ENCODE data around the gene MCTP1. TPM values are rescaled to one million over a fixed set of nuclear protein-coding genes. Genes with fewer than 3 reads are reported as not detected.

Gene MCTP1
- total RNA-seq, 3 donors from 2014 or later, result 22.8 to 57.8 (median 24.3) TPM

DNA sequence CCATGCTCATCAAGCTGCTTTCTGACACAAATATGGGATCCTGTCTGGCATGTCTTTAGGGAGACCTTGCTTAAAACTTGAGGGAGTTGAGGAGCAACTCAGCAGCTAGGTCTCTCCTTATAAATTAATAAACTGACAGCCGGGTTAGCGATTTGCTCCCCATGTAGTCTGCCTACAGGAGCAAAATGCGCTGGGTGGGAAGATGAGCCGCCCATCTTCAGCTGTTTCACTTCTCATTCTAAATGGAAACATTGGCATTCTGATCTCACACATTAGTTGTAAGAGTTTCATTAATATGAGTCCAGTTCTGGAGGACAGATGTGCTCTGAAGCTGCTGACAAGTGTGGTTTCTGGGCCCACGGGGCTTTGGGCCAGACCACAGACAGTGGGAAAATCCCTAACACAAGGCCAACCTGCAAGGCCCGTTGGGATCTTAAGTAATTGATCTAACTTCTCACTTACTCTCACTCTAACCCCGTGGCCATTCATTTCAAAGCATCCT, 197.0 kb downstream of the MCTP1 start:
- no peaks in the 10 kb centered on the region for H3K36me3 ChIP-seq
- no peak for TF ChIP-seq POLR2AphosphoS5 (IDR thresholded peaks at IDR 0.05)
- no peak for TF ChIP-seq POLR2A (IDR thresholded peaks at IDR 0.05)
- TF ChIP-seq, protein P1, sequence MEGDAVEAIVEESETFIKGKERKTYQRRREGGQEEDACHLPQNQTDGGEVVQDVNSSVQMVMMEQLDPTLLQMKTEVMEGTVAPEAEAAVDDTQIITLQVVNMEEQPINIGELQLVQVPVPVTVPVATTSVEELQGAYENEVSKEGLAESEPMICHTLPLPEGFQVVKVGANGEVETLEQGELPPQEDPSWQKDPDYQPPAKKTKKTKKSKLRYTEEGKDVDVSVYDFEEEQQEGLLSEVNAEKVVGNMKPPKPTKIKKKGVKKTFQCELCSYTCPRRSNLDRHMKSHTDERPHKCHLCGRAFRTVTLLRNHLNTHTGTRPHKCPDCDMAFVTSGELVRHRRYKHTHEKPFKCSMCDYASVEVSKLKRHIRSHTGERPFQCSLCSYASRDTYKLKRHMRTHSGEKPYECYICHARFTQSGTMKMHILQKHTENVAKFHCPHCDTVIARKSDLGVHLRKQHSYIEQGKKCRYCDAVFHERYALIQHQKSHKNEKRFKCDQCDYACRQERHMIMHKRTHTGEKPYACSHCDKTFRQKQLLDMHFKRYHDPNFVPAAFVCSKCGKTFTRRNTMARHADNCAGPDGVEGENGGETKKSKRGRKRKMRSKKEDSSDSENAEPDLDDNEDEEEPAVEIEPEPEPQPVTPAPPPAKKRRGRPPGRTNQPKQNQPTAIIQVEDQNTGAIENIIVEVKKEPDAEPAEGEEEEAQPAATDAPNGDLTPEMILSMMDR (IDR thresholded peaks at IDR 0.05), result no peak
- no peaks in the 10 kb centered on the region for H3K4me1 ChIP-seq
- no peak for DNase-seq (ENCODE audit: low spot score in 2 of 2)
- H3K9me3 ChIP-seq, result no peaks in the 10 kb centered on the region
- intact Hi-C loops (cut with DNase I; ENCODE audit: low total_unique reads), result no loop called here
- H3K4me3 ChIP-seq, result no peak overlapping the region
- H3K27me3 ChIP-seq, result no peaks in the 10 kb centered on the region
- no peak overlapping the region for H3K27ac ChIP-seq

DNA sequence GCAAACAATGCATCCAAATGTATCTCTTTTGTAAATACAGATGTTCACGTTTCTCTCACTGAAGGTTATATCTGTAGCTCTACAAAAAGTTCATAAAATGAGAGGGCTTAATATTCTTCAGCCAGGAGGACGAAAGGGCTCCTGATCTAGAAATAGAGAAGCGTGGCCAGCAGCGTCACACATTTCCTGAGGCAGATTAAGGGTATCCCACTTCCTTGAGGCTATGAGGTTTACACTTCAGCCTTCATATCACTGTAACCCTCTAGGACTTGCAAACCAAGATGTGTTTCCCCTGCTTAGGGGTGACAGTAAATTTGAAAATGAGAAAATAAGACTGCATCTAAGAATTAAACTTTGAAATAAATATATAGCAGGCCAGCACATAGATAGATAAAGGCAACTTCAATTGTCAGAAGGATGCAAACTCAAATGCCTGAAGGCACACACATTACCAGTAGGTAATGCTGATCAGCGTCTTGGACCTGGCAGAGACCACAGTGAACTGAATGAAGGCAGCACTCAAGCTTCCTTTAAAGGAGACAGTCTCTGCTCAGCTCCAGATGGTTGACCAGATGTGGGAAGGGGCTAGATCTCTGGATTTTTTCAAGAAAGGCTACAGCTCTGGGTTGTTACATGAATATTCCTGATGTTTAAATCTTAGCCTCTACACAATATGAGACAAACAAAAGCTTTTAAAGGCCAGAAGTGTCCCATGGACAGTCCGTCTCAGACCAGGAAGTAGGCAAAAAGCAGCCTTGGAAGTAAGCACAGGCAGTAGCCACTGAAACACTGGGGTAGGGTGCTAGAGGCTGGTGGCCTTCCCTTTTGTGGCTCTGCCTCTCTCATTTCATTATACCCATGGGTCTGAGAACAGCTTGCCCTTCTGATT, 197.7 kb downstream of the MCTP1 start:
- Histone ChIP-seq H3K4me1 (no peaks in the 10 kb centered on the region), H3K27me3 (no peaks in the 10 kb centered on the region), H3K4me3 (no peak overlapping the region), H3K9me3 (no peaks in the 10 kb centered on the region), H3K36me3 (no peaks in the 10 kb centered on the region), H3K27ac (no peak overlapping the region)
- intact Hi-C loops (cut with DNase I; ENCODE audit: low total_unique reads), result no loop called here
- TF ChIP-seq, protein P1 (IDR thresholded peaks at IDR 0.05), result no peak
- TF ChIP-seq POLR2A (IDR thresholded peaks at IDR 0.05) (no peak), POLR2AphosphoS5 (IDR thresholded peaks at IDR 0.05) (no peak)
- DNase-seq (ENCODE audit: low spot score in 2 of 2), result no peak

DNA sequence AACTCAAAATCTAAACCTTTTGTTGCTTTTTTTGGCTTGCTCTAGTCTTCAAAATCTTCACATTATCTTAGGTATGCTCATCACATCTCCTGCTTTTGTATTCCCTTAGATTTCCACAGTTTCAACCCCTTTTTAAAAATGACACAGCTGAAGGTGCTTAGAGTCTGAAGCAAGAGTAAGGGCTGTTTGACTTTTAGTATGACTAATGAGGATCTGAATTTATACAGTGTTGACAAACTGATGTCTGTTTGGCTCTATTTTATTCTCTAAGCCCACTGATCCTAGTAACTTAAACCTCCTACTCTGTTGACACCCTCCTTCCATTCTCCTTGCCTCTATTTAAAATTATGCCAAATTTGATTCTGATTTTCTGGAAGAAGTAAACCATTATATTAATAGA, 200.1 kb downstream of the MCTP1 start:
- Histone ChIP-seq H3K27ac (no peak overlapping the region), H3K36me3 (no peaks in the 10 kb centered on the region), H3K27me3 (no peaks in the 10 kb centered on the region), H3K9me3 (no peaks in the 10 kb centered on the region), H3K4me3 (no peak overlapping the region), H3K4me1 (no peaks in the 10 kb centered on the region)
- intact Hi-C loops (cut with DNase I; ENCODE audit: low total_unique reads), result no loop called here
- DNase-seq (ENCODE audit: low spot score in 2 of 2), result no peak
- TF ChIP-seq POLR2A (IDR thresholded peaks at IDR 0.05) (no peak), POLR2AphosphoS5 (IDR thresholded peaks at IDR 0.05) (no peak)
- TF ChIP-seq, protein P1 (IDR thresholded peaks at IDR 0.05), result no peak

DNA sequence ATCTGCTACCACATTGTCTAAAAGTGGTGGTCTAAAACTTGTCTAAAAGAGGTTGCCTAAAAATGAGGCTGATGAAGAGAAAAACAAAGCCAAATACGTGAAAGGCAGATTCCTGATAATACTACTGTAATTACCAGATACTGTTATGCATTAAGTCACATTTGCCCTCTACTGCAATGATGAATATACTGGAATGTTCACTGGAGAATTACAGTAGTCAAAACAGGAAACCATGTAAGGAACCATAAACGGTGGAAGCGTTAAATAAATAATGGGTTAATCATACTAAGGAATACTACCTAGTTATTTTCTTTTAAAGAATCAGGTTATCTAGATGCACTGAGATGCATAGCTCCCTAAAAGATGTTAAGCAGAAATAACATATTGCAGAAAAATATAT, 201.3 kb downstream of the MCTP1 start:
- no peak for DNase-seq (ENCODE audit: low spot score in 2 of 2)
- no peaks in the 10 kb centered on the region for H3K27me3 ChIP-seq
- TF ChIP-seq POLR2AphosphoS5 (IDR thresholded peaks at IDR 0.05), result no peak
- no peak for TF ChIP-seq POLR2A (IDR thresholded peaks at IDR 0.05)
- TF ChIP-seq, protein P1 (IDR thresholded peaks at IDR 0.05), result no peak
- no peaks in the 10 kb centered on the region for H3K9me3 ChIP-seq
- no peaks in the 10 kb centered on the region for H3K36me3 ChIP-seq
- no peak overlapping the region for H3K4me3 ChIP-seq
- intact Hi-C loops (cut with DNase I; ENCODE audit: low total_unique reads), result no loop called here
- H3K27ac ChIP-seq, result no peak overlapping the region
- no peaks in the 10 kb centered on the region for H3K4me1 ChIP-seq

DNA sequence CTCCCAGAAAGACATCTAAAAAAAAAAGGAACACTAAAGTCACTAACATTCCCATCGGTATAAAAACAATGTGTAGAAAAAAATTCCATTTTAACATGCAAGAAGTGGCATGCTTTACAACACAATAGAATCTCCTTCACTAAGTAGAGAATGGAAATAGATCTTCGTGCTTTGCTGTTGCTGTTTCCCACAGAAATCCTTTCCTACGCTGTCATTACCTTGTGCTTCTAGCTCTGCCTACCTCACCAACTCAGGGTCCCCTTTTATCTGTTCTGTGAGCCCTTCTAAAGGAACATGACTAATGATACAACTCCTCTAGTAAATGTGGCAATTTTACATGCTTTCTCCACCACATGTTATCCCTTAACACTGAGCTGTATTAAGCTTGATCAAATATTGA, 202.9 kb downstream of the MCTP1 start:
- H3K4me3 ChIP-seq, result peak overlapping the region; percentile 26 to 60 (median 35)
- no peaks in the 10 kb centered on the region for H3K36me3 ChIP-seq
- no peaks in the 10 kb centered on the region for H3K9me3 ChIP-seq
- TF ChIP-seq POLR2AphosphoS5 (IDR thresholded peaks at IDR 0.05) (no peak), POLR2A (IDR thresholded peaks at IDR 0.05) (no peak)
- TF ChIP-seq, protein P1 (IDR thresholded peaks at IDR 0.05), result no peak
- no peaks in the 10 kb centered on the region for H3K4me1 ChIP-seq
- intact Hi-C loops (cut with DNase I; ENCODE audit: low total_unique reads), result no loop called here
- peak overlapping the region in 1 of 2 donors; percentile 53 for H3K27ac ChIP-seq
- H3K27me3 ChIP-seq, result no peaks in the 10 kb centered on the region
- no peak for DNase-seq (ENCODE audit: low spot score in 2 of 2)

Data from breast epithelium (tissue), 4 donors.